ENCODE results near the gene GIMAP5.

The GIMAP5 gene

DNA sequence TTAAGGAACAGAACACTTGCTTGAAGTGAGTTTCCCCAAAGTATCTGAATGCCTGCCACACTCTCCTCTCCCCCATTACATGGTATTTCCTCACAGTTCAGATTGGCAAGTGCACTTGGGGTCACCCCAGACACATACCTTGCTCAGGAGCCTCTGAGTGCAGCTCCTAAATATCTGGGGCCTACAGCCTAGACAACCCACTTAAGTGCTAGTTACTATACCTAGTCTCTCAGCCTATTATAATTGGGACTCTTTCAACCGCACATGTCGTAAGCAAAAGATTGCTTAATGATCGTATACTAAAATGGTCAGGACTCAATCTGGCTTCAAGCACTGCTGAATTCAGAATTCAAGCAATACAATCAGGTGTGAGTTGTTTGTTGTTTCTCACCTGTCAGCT, 43.1 kb downstream of the GIMAP5 start:
- DNase-seq (ENCODE audit: extremely low read depth, insufficient read length) = no peak
- H3K36me3 ChIP-seq (ENCODE audit: control insufficient read depth, insufficient read depth, low read length) = no peaks in the 10 kb centered on the region
- H3K4me3 ChIP-seq (replicated peaks; ENCODE audit: low read depth, low read length) = no peak overlapping the region
- H3K27me3 ChIP-seq (replicated peaks; ENCODE audit: control insufficient read depth, insufficient read depth, low read length) = no peaks in the 10 kb centered on the region; the same call in 1 of the 2 replicates
- TF ChIP-seq, protein P1, sequence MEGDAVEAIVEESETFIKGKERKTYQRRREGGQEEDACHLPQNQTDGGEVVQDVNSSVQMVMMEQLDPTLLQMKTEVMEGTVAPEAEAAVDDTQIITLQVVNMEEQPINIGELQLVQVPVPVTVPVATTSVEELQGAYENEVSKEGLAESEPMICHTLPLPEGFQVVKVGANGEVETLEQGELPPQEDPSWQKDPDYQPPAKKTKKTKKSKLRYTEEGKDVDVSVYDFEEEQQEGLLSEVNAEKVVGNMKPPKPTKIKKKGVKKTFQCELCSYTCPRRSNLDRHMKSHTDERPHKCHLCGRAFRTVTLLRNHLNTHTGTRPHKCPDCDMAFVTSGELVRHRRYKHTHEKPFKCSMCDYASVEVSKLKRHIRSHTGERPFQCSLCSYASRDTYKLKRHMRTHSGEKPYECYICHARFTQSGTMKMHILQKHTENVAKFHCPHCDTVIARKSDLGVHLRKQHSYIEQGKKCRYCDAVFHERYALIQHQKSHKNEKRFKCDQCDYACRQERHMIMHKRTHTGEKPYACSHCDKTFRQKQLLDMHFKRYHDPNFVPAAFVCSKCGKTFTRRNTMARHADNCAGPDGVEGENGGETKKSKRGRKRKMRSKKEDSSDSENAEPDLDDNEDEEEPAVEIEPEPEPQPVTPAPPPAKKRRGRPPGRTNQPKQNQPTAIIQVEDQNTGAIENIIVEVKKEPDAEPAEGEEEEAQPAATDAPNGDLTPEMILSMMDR (IDR thresholded peaks at IDR 0.05; ENCODE audit: insufficient read depth, low read length, poor library complexity, severe bottlenecking) = no peak

DNA sequence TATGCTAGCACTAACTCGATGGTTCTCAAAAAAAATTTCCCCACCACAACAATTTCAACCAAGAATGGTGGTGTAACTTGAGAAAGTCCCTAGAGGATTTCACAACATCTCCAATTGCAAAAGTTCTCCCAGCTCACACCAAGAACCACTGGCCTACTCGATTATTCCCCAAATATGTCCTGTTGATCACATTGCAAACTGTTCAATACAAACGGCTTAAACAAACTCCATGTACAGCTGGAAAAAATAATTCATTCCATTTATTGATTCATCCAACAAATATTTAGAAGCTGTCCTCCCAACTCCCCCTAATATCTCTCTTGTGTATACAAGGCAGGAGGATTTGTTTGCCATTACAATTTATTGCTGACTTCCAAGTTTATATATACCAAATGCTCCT, 43.9 kb downstream of the GIMAP5 start:
- H3K4me3 ChIP-seq (replicated peaks; ENCODE audit: low read depth, low read length) = no peak overlapping the region
- TF ChIP-seq, protein P1 (IDR thresholded peaks at IDR 0.05; ENCODE audit: insufficient read depth, low read length, poor library complexity, severe bottlenecking) = no peak
- DNase-seq (ENCODE audit: extremely low read depth, insufficient read length) = no peak
- no peaks in the 10 kb centered on the region; the same call in 1 of the 2 replicates for H3K27me3 ChIP-seq (replicated peaks; ENCODE audit: control insufficient read depth, insufficient read depth, low read length)
- H3K36me3 ChIP-seq (ENCODE audit: control insufficient read depth, insufficient read depth, low read length) = no peaks in the 10 kb centered on the region

DNA sequence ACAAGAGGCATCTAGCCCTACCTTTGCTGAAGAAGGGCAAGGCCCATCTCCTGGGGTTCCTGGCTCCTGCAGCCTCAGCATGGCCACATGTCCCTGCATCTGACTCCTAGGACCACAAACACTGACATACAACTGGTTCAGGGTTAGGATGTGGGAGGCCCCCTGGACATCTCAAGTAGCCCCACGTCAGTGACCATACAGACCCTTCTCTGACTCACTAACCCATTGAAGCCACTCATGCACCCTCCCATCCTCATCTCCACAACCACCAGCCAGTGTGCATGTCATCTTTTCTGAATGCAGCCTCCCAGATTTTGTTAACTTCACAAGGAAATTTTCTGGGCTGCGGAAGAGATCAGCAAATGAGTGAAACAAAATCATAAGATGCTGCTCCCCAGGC, 44.7 kb downstream of the GIMAP5 start:
- no peak overlapping the region for H3K4me3 ChIP-seq (replicated peaks; ENCODE audit: low read depth, low read length)
- no peaks in the 10 kb centered on the region; the same call in 1 of the 2 replicates for H3K27me3 ChIP-seq (replicated peaks; ENCODE audit: control insufficient read depth, insufficient read depth, low read length)
- no peaks in the 10 kb centered on the region for H3K36me3 ChIP-seq (ENCODE audit: control insufficient read depth, insufficient read depth, low read length)
- TF ChIP-seq, protein P1 (IDR thresholded peaks at IDR 0.05; ENCODE audit: insufficient read depth, low read length, poor library complexity, severe bottlenecking) = no peak
- no peak for DNase-seq (ENCODE audit: extremely low read depth, insufficient read length)

DNA sequence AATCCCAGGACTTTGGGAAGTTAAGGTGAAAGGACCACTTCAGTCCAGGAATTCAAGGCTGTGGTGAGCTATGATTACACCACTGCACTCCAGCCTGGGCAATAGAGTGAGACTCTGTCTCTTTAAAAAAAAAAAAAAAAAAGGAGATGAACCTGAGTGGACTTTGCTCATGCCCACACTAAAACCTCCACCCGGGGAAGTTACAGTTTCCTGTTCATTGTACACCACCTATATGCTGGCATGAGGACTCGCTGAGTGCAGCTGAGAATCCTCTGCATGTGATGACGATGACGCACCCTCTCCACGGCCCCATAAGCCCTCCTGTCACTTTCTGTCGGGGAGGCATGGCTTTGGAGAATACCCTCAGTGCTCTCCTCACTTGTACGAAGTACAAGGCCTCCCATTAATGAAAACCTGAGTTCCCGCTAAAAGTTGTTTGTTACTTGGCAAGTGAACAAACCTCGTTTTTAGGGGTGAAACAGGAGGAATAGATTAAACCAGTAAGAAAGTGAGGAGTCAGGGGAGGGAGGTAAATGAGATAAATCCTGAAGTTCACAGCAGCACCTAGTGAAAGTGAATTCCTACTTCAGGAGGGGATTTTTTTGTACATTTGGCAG, 47.0 kb downstream of the GIMAP5 start:
- no peak for DNase-seq (ENCODE audit: extremely low read depth, insufficient read length)
- TF ChIP-seq, protein P1 (IDR thresholded peaks at IDR 0.05; ENCODE audit: insufficient read depth, low read length, poor library complexity, severe bottlenecking) = no peak
- Histone ChIP-seq H3K4me3 (replicated peaks; ENCODE audit: low read depth, low read length) (no peak overlapping the region), H3K27me3 (replicated peaks; ENCODE audit: control insufficient read depth, insufficient read depth, low read length) (no peaks in the 10 kb centered on the region), H3K36me3 (ENCODE audit: control insufficient read depth, insufficient read depth, low read length) (no peaks in the 10 kb centered on the region)

DNA sequence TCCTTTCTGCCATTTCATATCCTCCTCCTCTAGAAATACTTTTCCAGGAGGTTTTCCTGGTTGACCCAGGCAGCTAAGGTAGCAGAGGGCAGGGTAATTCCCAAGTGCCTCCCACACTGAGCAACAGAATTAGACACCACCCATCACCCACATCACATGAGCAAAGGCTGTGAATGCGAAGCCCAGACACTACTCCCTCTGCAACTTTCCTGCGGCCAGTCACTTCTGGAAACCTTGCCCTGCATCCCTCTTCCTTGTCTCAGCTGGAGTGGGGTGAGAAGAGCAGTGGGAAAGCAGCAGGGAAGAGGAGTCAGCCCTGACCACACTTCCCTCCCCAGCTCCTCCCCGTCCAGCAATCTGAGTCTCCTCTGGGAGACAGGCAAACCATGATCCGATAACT, 47.7 kb downstream of the GIMAP5 start:
- Histone ChIP-seq H3K36me3 (ENCODE audit: control insufficient read depth, insufficient read depth, low read length) (no peaks in the 10 kb centered on the region), H3K27me3 (replicated peaks; ENCODE audit: control insufficient read depth, insufficient read depth, low read length) (no peaks in the 10 kb centered on the region), H3K4me3 (replicated peaks; ENCODE audit: low read depth, low read length) (no peak overlapping the region)
- DNase-seq (ENCODE audit: extremely low read depth, insufficient read length) = no peak
- TF ChIP-seq, protein P1 (IDR thresholded peaks at IDR 0.05; ENCODE audit: insufficient read depth, low read length, poor library complexity, severe bottlenecking) = no peak

All from GM06990 (cell line).